ENCODE results near the gene CUTA.

CUTA gene

DNA sequence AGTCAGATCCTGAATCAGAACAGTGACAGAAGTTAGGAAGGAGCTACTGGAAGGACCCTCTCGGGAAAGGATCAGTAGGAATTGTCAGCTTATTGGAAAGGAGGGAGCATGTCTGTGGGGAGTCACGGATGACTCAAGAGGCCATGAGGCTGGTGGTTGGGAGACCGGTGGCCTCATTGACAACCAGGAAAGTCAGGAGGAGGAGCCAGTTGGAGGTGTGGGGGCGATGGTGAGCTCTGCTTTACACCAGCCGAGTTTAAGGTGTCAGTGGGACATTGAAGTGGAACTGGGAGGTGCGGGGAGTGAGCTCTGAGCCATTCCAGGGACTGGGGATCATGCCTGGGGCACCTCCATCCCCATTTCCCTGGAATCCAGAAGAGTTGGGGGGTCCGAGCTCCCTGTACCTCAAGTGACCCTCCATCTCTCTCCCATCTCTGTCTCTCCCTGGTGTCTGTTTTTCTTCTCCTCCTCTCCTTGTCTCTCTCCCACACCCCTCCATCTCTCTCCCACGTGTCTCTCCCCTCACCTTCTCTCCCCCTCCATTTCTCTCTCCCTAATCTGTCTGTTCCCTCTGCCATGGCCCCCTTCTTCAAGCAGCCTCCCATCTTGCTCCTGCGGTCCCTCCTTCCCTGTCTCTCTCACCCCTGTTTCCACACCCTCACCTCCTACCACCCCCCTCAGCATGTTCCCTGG lies 22.2 kb upstream of the CUTA start:
- no peak for DNase-seq (ENCODE audit: low spot score)
- no peak for FAIRE-seq

DNA sequence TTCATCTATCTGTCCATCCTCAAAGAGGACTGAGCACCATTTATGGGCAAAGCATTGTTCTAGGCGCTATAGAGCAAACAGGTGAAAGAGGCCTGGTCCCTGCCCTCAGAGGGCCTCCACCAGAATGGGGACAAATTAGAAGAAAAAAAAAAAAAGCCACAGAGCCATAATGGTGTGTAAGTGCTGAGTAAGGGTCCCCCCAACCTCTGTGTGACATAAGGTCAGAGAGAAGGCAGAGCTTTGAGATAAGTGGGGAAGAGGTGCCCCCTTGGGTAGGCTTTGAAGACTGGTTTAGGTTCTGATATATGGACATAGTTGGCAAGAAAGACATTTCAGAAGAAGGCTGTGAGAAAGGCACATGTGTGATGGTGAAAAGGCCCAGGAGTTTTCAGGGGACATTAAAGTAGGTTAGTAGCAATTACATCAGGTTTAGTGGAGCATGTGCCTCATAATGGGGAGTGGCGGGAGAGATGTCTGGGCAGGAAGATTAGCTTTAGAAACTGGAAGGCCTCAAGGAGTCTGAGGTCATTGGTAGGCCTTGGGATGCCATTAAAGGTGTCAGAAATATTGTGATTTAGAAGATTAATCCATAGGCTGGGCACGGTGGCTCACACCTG lies 21.2 kb upstream of the CUTA start:
- DNase-seq (ENCODE audit: low spot score) (no peak), FAIRE-seq (no peak)

DNA sequence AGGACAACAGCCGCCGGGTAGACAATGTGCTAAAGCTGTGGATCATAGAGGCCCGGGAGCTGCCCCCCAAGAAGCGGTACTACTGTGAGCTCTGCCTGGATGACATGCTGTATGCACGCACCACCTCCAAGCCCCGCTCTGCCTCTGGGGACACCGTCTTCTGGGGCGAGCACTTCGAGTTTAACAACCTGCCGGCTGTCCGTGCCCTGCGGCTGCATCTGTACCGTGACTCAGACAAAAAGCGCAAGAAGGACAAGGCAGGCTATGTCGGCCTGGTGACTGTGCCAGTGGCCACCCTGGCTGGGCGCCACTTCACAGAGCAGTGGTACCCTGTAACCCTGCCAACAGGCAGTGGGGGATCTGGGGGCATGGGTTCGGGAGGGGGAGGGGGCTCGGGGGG lies 19.8 kb upstream of the CUTA start:
- no peak for FAIRE-seq
- no peak for DNase-seq (ENCODE audit: low spot score)

DNA sequence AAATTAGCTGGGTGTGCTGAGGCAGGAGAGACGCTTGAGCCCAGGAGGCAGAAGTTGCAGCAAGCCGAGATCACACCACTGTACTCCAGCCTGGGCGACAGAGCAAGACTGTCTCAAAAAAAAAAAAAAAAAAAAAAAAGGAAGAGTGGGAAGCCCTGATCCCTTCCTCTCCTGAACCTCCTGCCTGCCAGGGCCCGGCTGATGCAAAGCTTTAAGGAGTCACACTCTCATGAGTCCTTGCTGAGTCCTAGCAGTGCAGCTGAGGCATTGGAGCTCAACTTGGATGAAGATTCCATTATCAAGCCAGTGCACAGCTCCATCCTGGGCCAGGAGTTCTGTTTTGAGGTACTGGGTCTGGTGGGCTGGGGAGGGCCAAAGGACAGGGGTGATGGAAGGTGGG lies 17.1 kb upstream of the CUTA start:
- FAIRE-seq: no peak

DNA sequence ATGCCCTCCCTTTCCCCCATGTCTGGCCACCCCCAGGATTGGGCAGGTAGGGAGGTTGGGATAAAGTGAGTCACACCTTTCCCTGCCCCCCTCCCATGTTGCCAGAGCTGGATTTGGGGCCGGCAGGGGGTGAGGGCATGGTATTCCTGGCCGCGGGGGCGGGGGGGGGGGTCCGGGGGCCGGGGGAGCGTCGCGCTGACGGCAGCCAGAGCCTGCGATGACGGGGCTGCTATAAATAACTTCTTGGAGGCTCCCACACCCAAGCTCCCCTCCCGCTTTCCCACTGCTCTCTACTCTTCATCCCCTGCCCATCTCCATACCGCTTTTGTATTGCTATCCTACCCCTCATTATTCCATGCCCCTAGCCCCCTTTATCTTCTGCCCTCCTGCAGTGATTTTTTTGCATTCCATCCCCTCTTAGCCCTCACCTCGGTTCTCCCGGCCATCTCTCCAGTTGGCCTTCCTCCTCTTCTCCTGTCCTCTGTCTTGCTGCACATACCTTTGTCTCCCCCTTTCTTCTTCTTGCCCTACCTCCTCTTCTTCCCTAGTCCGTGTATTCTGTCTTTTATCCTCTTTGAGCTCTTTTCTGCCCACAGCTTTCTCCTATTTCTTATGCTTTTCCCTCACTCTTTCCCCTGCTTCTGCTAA lies 15.8 kb upstream of the CUTA start:
- peak; percentile 57 for DNase-seq (ENCODE audit: low spot score)
- FAIRE-seq: no peak

More for the DNA sequence above, 17.1 kb upstream of the CUTA start:
- no peak for DNase-seq (ENCODE audit: low spot score)

DNA sequence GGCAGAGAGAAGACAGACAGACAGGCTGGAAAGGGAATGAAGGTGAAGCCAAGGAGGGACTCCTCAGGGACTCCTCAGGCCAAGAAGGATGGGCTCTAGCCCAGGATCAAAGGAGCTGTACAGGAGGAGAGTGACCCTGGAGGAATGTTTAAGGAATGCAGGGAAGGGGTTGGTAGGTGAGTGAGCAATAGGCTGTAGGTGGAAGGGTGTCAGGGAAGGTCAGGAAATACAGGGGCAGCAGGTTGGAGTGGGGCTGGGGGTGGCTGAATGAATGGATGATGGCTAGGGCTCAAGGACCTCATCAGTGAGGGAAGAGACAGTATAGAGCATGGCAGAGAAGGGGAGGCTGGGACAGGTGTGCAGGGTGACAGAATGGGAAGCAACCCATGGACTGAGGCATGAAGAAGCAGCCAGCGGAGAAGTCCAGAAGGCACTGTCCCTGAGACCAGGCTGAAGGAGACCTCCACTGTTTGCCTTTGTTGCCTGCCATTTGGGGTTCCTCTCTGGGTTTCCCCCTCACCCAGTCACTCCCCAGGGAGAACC lies 15.2 kb upstream of the CUTA start:
- DNase-seq (ENCODE audit: low spot score) (no peak), FAIRE-seq (no peak)

DNA sequence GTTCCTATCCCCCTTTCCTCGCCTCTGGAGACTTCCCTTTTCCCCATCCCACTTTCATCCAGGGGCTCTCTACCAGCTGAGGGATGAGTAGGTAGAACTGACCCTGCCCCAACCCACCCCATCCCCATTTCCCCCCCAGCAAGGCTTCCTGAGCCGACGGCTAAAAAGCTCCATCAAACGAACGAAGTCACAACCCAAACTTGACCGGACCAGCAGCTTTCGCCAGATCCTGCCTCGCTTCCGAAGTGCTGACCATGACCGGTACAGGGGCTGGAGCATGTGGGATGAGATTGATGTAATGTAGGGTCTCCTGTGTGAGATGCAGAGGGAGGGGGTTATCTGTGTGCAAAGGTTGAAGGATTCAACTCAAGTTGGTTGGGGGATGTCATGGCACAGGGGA lies 14.6 kb upstream of the CUTA start:
- no peak for FAIRE-seq

DNA sequence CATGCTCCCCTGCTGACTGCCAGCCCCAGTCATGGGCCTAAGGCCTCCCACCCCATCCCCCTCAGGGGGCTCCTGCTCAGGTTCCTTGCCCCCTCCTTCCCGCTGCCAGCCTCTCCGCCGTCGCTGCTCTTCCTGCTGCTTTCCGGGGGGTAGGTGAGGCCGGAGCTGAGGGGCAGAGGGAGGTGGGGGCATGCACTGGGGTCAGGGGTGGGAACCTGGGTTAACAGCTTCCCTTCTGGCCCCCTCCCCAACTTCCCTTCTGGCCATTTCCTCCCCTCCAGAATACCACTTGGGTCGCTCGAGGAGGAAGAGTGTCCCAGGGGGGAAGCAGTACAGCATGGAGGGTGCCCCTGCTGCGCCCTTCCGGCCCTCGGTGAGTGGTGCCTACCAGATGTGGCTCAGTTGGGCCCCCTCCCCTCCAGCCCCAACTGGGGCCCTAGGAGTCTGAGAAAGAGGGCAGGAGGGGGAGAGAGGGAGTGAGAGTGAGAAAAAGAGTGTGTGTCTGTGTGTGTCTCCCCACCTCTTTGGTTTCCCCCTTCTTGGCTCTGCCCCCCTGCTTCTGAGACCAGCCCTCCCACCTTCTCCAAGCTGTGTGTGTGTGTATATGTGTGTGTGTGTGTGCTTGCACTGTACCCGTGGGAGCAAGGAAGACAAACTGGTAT lies 14.1 kb upstream of the CUTA start:
- no peak for DNase-seq (ENCODE audit: low spot score)
- no peak for FAIRE-seq

More for the DNA sequence above, 14.6 kb upstream of the CUTA start:
- no peak for DNase-seq (ENCODE audit: low spot score)

DNA sequence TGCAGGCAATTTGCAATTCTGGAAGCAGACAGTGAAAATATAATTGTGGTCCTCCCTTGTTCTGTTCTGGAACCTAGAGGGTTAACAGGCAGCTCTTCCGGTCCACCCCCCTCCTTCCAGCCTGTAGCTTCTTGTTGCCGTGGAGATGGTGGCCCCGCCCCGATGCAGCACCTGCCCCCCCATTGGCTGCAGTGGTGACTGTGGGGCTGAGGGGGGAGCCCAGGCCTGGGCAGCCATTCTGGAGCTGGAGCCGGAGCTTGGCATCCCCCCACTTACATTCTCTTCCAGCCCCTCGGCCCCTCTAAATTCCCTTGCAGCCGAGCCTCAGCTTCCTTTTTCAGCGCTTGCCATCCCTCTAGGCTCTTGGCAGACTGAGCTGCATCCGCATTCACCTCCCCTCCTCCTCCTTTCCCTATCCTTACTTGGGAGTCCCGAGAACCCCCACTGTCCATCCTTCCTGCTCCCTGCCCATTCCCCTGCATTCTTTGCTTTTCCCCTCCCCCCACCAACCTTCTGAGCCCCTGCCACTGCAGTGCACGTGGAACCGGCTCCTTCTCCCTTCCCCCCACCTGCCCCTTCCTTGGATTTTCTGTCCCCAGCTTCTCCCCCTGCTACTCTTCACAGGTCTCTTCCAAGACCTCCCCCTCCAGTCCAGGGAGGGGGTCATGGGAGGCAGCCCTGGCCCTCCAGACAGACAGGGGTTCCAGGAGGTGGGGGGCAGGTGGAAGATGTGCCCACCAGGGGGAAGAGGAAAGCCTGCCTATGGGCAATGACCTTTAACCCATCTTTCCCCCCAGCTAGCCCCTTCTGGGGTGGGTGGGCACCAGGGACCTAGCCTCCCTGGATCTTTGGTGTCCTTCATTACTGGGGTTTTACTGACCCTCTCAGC lies 13.3 kb upstream of the CUTA start:
- DNase-seq (ENCODE audit: low spot score): peak; percentile 87
- no peak for FAIRE-seq

DNA sequence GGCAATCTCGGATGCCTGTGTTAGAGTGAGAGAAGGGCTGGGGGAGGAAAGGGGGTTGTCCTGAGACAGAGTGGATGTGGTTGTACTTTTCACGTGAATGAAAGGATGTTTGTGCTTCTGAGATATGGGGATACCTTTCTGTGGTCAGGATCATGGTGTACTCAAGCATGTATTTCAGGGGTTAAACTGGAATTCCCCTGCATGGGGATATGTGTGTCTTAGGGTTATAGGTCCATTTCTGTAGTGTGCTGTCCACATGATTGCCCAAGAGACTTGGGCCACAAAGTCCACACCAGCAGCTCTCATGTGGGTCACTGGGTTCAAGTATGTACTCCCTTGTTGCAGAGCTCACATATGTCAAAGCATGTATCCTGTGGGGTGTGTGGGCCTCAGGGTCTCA lies 12.4 kb upstream of the CUTA start:
- no peak for FAIRE-seq
- no peak for DNase-seq (ENCODE audit: low spot score)

DNA sequence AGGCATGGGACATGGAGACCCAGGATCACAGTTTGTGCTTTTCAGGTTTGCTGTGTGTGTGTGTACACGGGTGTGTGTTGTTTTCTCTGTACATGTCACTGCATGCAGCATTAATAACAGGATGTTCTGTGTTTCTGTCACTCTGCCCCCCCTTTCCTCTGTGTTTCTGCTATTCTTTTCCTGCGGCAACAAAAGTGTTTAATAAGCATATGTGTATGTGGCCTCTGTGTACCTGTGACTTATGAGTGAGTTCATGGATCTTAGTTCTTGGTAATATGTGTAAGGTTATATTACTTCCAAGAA lies 11.8 kb upstream of the CUTA start:
- DNase-seq (ENCODE audit: low spot score): no peak
- no peak for FAIRE-seq

DNA sequence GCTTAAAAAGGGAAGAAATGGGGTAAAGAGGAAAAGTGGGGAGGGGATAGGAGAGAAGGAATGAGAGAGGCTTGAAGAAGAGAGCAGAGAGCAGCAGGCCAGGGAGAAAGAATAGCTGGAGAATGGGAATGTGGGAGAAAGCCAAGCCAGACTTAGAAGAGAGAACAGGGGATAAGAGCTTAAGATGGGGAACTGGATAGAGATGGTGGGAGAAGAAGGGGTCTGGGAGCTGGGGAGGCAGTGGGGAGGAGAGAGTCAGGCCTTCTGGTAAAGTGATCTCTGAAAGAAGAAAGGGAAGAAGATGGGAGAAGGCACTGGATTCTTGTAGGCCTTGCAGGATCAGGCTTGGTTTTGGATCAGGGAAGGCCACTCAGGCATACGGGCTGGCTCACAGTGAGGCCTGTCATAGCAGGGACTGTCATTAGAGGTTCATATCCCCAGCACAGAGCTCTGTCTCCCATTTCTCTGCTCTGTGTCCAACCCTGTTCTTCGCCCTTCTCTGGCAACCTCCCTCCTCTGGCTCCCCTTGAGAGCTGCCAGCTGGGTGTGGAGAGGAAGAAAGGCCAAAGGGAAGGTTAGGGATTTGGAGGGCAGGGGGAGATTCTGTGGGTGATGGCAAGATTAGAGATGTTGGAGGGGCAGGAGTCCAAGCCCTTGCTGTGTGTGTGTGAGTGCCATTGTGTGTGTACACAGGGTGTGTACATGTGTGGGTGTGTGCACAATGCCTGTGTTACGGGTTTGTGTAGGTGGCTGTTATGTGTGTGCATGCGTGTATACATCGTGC lies 11.3 kb upstream of the CUTA start:
- FAIRE-seq (no peak), DNase-seq (ENCODE audit: low spot score) (no peak)

DNA sequence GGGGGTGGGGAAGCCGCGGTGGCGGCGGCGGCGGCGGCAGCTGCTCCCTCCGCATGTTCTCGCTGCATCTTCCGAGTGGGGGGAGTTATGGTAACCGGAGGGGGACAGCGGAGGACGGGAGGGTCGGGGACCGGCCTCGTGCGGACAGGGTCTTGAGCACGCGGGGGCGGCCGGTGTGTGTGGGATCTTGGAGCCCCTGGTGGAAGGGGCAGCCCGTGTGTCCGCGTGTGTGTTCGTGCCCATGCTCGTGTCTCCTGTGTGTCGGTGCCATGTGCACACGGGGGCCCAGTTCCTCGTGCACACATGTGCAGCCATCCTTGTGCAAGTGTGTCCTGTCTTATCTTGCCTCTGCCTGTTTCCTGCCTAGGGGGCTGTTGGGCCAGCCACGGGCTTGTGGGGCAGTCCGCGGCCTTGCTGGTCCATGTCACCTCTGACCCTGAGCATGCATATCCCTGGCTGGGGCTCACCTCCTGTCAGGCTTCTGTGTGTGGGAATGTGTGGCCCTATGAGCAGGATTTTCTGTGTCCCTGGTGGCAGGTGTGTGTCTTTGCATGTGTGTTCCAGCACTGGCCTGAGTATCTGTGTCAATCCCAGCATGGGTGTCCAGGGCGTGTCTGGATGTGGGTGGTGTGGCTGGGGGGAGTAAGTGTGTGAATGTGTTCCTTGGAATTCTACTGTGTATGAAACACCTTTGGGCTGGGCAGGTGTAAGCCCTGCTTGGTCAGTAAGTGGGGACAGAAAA lies 10.5 kb upstream of the CUTA start:
- FAIRE-seq (no peak), DNase-seq (ENCODE audit: low spot score) (peak; percentile 52)

DNA sequence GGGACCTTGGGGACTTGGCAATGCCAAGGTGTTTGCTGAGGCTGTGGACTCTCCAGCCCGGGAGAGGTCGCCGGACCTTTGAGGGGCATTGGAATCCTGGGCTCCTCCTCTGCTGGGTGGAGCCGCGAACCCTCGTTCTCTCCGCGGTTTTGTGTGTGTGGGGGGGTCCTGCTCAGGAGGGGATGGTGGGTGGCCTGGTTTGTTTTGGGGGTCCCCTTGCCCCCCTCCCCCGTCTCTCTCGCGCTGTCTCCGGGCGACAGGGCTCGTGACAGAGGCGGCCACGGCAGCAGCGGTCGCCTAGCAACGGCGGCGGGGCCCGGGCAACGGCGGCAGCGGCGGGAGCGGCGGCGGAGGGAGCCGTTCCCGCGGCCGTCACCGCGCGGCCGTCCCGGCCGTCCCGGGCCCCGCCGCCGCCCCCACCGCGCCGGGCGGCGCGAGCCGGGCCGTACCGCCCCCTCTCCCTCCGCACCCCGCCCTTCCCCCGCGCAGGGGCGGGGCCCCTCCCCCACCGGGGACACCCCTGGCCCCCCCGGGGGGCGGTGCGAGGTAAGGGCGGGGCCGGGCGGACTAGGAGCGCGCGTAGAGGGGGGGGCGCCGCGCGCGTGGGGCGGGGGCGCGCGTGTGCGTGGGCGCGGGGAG lies 9.8 kb upstream of the CUTA start:
- DNase-seq (ENCODE audit: low spot score) (peak; percentile 55), FAIRE-seq (no peak)

DNA sequence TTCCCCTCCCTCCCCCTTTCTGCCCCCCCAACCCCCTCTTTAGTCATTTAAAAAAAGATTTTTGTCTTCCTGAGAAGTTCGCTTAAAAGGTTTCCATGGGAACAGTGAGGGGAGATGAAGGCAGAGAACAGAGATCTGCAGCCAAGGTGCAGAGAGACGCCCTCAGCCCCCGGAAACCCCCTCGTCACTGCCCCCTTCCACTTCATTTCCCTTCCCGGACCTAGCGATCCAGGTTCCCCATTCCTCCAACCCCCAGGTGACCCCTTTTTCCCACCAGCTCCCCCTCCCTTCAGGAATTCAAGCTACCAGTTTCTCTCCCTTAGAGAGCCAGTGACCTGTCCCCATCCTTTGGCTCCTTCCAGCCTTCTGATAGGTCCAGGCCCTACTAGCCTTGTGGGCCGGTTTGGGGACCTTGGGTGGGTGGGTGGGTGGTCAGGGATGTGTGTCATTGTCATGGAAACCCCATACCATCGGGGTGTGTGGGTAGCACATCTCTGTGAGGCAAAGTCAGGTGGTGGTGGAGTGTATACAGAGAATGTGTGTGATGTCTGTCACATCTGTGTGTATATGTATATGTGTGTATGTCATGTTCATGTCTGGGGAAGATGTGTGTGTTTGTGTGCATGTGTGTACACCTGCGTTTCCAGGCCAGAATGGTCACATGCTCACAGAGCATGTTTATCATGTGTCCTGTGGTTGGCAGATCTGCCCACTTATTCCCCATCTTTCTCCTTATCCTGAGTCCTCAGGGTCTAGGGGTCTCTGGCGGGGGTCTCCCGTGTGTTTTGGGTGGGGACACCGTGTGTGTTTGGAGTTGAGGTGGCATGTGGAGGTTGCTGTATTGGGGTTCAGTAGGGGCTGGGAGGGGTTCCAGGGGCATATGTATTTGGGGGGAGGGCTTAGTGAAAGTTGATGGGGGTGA lies 8.9 kb upstream of the CUTA start:
- FAIRE-seq: no peak
- no peak for DNase-seq (ENCODE audit: low spot score)

DNA sequence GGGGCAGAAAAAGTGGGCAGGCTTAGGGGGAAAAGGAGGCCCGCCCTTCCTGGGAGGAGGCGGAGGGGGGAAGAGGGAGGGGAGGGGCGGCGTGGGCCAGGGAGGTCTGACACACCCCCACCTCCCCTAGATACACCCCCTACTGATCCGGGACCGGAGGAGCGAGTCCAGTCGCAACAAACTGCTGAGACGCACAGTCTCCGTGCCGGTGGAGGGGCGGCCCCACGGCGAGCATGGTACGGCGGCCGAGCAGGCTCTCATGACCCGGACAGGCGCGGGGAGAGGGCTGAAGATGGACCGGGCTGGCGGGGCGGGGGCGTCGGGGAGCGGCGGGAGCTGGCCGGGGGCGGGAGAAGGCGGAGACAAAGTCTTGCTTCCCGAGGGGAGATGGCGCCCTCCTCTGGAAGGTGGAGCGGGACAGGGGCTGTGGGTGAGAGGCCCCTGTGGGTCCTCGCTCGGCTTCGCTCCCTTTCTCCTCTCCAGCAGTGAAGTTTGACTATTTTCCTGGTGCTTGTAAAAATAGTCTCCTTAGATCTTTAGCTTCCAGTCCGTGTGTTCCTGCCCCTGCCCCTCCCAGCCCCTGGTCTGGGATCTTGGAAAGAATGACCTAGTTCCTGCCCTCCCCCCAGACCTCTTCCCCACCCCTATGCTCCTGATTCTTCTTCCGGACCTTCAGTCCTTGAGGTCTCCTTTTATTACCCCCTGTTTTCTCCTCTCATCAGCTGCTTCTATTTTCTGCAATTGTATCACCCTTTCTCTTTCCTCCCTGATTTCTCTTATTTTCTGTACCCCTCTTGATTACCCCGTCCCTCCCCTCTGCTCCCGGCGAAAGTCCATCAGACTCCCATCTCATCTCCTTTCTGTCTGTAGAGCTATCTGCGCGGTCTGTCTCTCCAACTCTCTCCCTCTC lies 8.0 kb upstream of the CUTA start:
- peak; percentile 88 for DNase-seq (ENCODE audit: low spot score)
- FAIRE-seq: peak; percentile 20
